Astrocyte (in vitro differentiated cells and primary cell): ENCODE results near the gene EPHB2.

Experiments used
- CTCF ChIP-seq: IDR thresholded peaks from 2 replicates; pipeline ENCODE4 v1.5.1; 2011; ENCODE audit warnings: low read depth, mild to moderate bottlenecking, inconsistent platforms, low read length, moderate library complexity; ENCODE audit not compliant: insufficient read depth
- EZH2 ChIP-seq: IDR thresholded peaks from 2 replicates; pipeline ENCODE4 v1.6.1; 2012; ENCODE audit warnings: mild to moderate bottlenecking, low read length, inconsistent platforms; ENCODE audit not compliant: insufficient read depth

GRCh38 chr1:22671999-22672398 is 38.6 kb upstream of the EPHB2 start:
- TF ChIP-seq CTCF (no peak), EZH2 (no peak)
